ENCODE measurements around the gene RSPH6A.
"Not testable (repeated sequence)": the region's sequence is repeated elsewhere in the genome, so short reads cannot be mapped to it uniquely, and the experiment has no call there.

The RSPH6A gene

DNA sequence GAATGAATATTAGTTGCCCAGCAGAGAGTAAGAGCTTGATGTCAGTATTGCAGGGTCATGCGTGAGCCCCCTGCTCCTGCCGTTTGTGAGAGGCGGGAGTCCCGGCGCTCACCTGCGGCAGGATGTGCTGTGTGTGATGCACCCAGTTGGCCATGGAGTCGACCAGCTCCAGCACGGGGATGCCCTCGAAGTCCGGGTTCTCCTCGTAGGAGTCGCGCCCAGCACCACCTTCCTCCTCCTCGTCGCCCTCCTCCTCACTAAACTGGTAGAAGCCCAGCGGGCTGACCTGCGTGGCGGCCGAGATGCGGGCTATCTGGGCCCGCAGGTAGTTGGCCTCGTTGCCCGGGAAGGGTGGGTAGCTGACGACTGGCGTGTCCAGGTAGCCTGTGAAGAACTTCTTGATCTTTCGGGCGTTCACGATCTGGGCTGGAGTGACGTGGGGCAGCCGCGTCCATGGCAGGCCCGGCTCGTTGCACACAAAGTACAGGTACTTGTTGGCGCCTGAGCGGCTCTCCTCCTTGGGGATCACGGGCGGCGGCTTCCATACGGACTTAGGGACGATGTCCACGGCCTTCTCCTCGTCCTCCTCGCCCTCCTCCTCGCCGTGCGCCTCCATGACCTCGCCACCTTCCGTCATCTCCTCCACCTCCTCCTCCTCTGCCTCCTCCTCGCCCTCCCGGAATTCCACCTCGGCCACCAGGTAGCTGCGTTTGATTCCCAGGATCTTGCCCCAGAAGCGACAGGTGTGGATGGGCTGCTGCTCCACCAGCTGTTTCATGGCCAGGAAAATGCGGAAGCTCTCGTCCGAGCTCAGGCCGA lies 10.8 kb downstream of the RSPH6A start:
- no peak for DNase-seq (ENCODE audit: low read depth in 2 of 2)

DNA sequence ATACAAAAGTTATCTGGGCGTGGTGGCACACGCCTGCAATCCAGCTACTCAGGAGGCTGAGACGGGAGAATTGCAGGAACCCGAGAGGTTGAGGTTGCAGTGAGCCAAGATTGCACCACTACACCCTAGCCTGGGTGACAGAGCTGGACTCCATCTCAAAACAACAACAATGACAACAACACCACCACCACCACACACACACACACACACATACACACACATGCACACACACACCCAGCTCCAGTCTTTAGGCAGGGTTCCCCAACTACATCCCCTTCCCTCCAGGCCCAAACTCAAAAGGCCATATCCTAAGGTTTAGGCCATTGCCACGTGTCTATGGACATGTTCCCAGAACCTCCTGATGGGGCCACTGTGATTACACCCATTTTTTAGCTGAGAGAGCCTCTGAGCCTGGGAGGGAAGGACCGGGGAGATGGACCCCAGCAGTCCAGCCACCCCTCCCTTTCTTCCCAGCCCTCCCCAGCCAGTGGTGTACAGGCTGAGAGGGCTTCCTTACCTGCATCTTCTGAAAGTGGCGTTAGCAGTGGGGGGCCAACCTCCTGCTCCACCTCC lies 13.4 kb downstream of the RSPH6A start:
- no peak for DNase-seq (ENCODE audit: low read depth in 2 of 2)

GRCh38 chr19:45800070-45800553 lies 15.0 kb downstream of the RSPH6A start:
- no peak for DNase-seq (ENCODE audit: low read depth in 2 of 2)

- not testable (repeated sequence) for DNase-seq (ENCODE audit: low read depth in 2 of 2)
These were observed 15.6 kb downstream of the RSPH6A start for GRCh38 chr19:45799541-45799940.

- DNase-seq (ENCODE audit: low read depth in 2 of 2) = peak; percentile 34 to 35
These were observed 16.1 kb downstream of the RSPH6A start for GRCh38 chr19:45798995-45799517.

GRCh38 chr19:45794627-45795026 lies 20.5 kb downstream of the RSPH6A start:
- DNase-seq (ENCODE audit: low read depth in 2 of 2) = no peak

DNA sequence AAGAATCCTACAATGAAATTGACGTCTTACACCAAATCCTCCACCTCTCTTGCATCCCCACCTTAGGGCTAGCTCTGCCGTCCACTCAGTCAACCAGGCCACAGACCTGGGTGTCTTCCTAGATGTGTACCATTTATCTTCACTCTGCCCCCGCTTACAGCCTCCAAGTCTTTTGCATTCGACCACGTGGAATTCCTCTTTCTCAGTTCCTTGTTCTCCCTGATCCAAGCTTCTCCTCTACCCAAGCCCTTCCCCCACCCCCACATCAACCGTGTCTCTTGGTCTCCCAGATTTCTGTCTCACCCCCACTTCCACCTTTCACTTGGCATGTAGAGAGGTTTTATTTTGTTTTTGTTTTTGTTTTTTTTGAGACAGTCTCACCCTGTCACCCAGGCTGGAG lies 21.2 kb downstream of the RSPH6A start:
- DNase-seq (ENCODE audit: low read depth in 2 of 2) = no peak

DNA sequence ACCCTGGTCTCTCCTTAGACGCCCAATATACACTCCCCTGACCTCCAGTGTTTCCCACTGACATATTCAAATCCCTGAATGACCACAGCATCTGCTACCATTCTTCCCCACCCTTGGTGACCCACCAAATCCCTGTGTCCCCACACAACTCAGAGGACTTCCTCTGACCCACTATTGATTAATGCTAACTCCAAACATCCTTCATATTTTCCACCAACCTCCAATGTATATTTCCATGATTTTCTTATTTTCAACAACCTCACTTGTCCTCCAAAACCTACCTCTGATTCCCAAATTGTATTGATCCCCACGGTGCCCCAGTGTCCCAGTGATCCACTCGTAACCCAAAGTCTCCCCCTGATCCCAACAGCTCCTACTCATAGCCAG lies 21.9 kb downstream of the RSPH6A start:
- no peak for DNase-seq (ENCODE audit: low read depth in 2 of 2)

- DNase-seq (ENCODE audit: low read depth in 2 of 2) = peak; percentile 99
These were observed 22.5 kb downstream of the RSPH6A start, which contains the start of gene DMWD for GRCh38 chr19:45792470-45793177. DMWD (minus strand) TSS chr19:45792845; CDS start chr19:45792756, 89 bp downstream.

- no peak for DNase-seq (ENCODE audit: low read depth in 2 of 2)
These were observed 23.2 kb downstream of the RSPH6A start for GRCh38 chr19:45791744-45792469.

DNA sequence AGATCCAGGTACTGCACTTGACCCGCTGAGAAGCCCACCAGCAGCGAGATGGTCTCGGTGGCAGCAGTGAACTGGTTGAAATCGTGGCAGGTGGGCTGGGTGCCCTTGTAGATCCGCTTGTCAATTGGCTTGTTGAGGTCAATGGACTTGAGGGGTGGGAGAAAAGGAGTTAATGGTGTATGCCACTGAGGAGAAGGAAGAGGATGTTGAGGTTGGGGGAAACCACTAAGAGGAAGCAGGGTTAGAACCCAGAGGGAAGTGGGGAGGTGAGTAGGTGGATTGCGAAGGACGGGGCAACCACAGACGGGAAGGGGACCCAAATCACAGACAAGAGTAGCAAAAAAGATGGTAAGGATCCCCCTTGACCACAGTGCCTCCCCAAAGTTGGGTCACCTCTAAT lies 24.2 kb downstream of the RSPH6A start:
- no peak for DNase-seq (ENCODE audit: low read depth in 2 of 2)

DNA sequence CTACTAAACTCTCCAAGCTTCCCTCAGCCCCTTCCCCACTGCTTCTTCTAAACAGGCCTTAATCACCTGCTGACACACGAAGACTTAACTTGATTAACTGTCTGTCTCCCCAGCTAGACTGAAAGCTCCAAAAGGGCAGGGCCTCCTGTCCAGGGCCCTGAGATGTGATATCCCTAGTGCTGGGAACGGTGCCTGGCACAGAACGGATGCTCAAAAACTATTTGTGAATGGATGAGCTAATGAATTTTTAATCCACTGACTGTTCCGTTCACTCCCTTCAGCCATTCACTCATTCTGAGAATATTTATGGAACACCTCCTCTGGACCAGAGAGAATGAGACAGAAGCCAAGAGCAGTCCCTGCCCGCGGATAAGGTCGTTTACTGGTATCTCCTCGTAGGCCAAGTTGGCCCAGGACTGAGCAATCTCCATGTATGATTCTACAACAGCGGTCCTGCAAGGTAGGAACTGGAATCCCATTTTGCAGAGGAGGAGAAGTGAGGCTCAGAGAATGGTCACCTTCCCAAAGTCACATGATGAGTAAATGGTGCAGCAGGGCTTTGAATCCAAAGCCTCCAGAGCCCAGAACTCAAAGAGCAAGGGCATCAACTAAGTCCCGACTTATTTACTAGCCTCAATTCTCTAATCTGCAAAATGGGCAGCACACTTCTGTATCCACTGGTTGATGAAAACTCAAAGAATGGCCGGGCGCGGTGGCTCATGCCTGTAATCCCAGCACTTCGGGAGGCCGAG lies 25.9 kb downstream of the RSPH6A start:
- DNase-seq (ENCODE audit: low read depth in 2 of 2) = no peak

DNA sequence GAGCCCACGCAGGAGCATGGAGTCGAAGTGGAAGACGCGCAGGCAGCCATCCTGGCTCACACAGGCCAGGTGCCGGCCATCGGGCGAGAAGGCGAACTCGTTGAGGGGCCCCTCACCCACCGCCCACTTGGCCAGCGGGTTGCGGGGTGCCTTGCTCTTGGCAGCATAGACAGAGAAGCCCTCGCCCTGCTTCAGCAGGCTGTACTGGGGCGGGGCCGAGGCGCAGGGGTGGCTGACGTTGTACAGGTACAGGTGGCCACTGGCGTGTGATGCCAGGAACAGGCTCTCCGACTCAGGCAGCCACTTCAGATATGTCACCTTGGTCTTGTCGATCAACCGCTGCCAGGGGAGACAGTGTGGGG lies 28.6 kb downstream of the RSPH6A start:
- no peak for DNase-seq (ENCODE audit: low read depth in 2 of 2)

- no peak for DNase-seq (ENCODE audit: low read depth in 2 of 2)
These were observed 29.2 kb downstream of the RSPH6A start for GRCh38 chr19:45785781-45786532.

- DNase-seq (ENCODE audit: low read depth in 2 of 2) = no peak
These were observed 30.0 kb downstream of the RSPH6A start for GRCh38 chr19:45785097-45785496.

- no peak for DNase-seq (ENCODE audit: low read depth in 2 of 2)
These were observed 31.0 kb downstream of the RSPH6A start for GRCh38 chr19:45784096-45784495.

- DNase-seq (ENCODE audit: low read depth in 2 of 2) = no peak
These were observed 32.0 kb downstream of the RSPH6A start for GRCh38 chr19:45782820-45783785.

- no peak for DNase-seq (ENCODE audit: low read depth in 2 of 2)
These were observed 32.9 kb downstream of the RSPH6A start, which contains the start of gene DMPK for GRCh38 chr19:45782162-45782691. DMPK (minus strand) TSS chr19:45782490; CDS start chr19:45782352, 138 bp downstream.

Data from stimulated activated CD8-positive, alpha-beta memory T cell treated with anti-CD3 and anti-CD28 coated beads, Interleukin-7, amount 100 ng/mL, for 4 hours (primary cell).